Left lung (tissue), 10 donors: ENCODE measurements around the gene SPO11. TPM values are rescaled to one million over a fixed set of nuclear protein-coding genes. Genes with fewer than 3 reads are reported as not detected.

Experiments
- ATAC-seq: fragments of 200-7000 bp; cut with Tn5 transposase; one replicate; pipeline ENCODE4 v1.9.1; 2020; ENCODE audit warnings: moderate library complexity
- DNase-seq, 4 donors: peaks; one replicate each; pipeline ENCODE4 v3.0.0-alpha.2; 2013 to 2020
- H3K27ac ChIP-seq, 2 donors: fragments of 200-600 bp; sonication (generic) in 1 of 2; one replicate each; pipeline versions ENCODE4 v1.5.0 to v1.8.0; 2020 to 2021
- H3K27me3 ChIP-seq, 2 donors: fragments of 200-600 bp; sonication (generic) in 1 of 2; one replicate each; pipeline versions ENCODE4 v1.5.0 to v1.8.0; 2020 to 2021
- H3K36me3 ChIP-seq, 2 donors: fragments of 200-600 bp; sonication (generic) in 1 of 2; one replicate each; pipeline versions ENCODE4 v1.5.0 to v1.8.0; 2020 to 2021
- H3K4me1 ChIP-seq, 2 donors: fragments of 200-600 bp; one replicate each; pipeline ENCODE4 v1.8.0; 2021
- H3K4me3 ChIP-seq, 2 donors: fragments of 200-600 bp; sonication (generic) in 1 of 2; one replicate each; pipeline versions ENCODE4 v1.5.0 to v1.8.0; 2020 to 2021; ENCODE audit warnings: mild to moderate bottlenecking in 1 of 2
- H3K9me3 ChIP-seq, 2 donors: fragments of 200-600 bp; sonication (generic) in 1 of 2; one replicate each; pipeline versions ENCODE4 v1.5.0 to v1.8.0; 2020 to 2021
- intact Hi-C, 2 donors: fragments of 100-400 bp; cut with DNase I; formaldehyde crosslinking; loops; one replicate each; pipeline versions ENCODE4 v1.11.2 to v1.14.2; 2022
- polyA plus RNA-seq, 6 donors: library from polyadenylated mRNA; unstranded; fragments of 120-200 nt; gene quantifications; one replicate each; pipeline ENCODE4 v1.2.1, GENCODE V29; 2013; ENCODE audit not compliant: insufficient read length in 6 of 6
- total RNA-seq, 2 donors: library from RNA; stranded (reverse); fragmentation: NEBNext Ultra II Directional; extraction: Animal tissue kit (Norgen Biotek cat#: 25700); gene quantifications; one replicate each; pipeline ENCODE4 v1.2.1, GENCODE V29; 2021
- TF ChIP-seq, protein P1 (sequence below), 2 donors: fragments of 200-600 bp; sonication (generic) in 1 of 2; IDR thresholded peaks; one replicate each; pipeline versions ENCODE4 v1.5.0 to v1.8.0; 2021; ENCODE audit warnings: antibody characterized with exemption in 2 of 2
- donor health status: DM: no; HTN: yes; CAD: no.
- donor health status: DM: no; HTN: no; CAD: no.

Gene SPO11
- total and polyA plus RNA-seq, 8 donors, result not detected

GRCh38 chr20:57287007-57287880, 42.4 kb upstream of the SPO11 start:
- ATAC-seq (no peak), DNase-seq (no peak)
- Histone ChIP-seq H3K4me1 (no peaks in the 10 kb centered on the region), H3K4me3 (no peak overlapping the region), H3K36me3 (no peaks in the 10 kb centered on the region), H3K27ac (no peak overlapping the region), H3K9me3 (no peaks in the 10 kb centered on the region), H3K27me3 (peaks cover 9 to 99% of the 10 kb centered on the region in 2 donors)
- TF ChIP-seq, protein P1, sequence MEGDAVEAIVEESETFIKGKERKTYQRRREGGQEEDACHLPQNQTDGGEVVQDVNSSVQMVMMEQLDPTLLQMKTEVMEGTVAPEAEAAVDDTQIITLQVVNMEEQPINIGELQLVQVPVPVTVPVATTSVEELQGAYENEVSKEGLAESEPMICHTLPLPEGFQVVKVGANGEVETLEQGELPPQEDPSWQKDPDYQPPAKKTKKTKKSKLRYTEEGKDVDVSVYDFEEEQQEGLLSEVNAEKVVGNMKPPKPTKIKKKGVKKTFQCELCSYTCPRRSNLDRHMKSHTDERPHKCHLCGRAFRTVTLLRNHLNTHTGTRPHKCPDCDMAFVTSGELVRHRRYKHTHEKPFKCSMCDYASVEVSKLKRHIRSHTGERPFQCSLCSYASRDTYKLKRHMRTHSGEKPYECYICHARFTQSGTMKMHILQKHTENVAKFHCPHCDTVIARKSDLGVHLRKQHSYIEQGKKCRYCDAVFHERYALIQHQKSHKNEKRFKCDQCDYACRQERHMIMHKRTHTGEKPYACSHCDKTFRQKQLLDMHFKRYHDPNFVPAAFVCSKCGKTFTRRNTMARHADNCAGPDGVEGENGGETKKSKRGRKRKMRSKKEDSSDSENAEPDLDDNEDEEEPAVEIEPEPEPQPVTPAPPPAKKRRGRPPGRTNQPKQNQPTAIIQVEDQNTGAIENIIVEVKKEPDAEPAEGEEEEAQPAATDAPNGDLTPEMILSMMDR (IDR thresholded peaks at IDR 0.05), result no peak
- intact Hi-C loops, result no loop called here

DNA sequence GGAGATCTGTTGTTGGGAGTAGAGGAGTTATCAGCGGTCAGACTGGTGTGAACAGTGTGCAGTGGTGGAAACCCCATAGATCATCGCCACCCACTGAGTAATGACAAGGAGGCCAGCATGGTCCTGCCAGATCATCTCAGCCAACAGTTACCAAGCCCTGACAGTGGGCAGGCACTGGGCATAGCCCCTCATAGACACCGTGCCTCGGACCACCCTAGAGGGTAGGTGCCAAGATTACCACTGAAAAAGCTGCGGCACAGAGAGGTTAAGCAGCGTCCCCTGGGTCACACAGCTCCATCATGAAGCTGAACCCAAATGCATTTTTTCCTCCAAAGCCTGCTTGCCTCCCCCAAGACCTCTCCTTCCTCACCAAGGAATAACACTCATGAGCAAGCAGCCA, 41.7 kb upstream of the SPO11 start:
- DNase-seq (no peak), ATAC-seq (no peak)
- H3K9me3 ChIP-seq, result no peaks in the 10 kb centered on the region
- H3K4me1 ChIP-seq, result no peaks in the 10 kb centered on the region
- TF ChIP-seq, protein P1 (IDR thresholded peaks at IDR 0.05), result no peak
- no peaks in the 10 kb centered on the region for H3K36me3 ChIP-seq
- intact Hi-C loops, result no loop called here
- no peak overlapping the region for H3K27ac ChIP-seq
- H3K27me3 ChIP-seq, result peaks cover 9 to 99% of the 10 kb centered on the region in 2 donors
- H3K4me3 ChIP-seq, result no peak overlapping the region

DNA sequence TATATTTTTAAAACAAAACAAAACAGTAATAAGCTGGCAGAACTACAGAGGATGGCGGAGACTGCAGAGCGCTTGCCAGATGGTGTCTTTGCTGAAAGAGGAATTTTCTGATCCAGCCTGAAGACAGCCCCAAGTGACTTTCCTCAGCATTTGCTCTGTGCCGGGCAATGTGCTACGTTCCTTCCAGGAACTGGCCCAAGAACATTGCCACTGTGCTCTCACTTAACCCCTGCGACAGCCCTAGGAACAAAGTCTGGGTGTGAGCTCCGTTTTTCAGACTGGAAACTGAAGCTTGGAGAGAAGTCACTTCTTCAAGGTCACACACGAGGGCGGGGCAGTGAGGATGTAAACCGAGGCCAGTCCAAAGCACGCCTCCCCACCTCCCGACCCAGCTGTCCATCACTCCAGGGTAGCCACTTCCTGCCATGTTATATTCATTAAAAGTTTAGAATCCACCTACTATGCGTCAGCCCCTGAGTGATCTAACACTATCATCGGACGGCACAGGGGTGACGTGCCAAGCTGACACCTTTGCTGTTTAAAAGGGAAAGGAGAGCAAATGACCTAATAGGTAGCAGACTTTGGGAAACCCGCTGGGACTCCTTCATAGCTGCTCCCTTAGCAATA, 40.8 kb upstream of the SPO11 start:
- ATAC-seq, result no peak
- TF ChIP-seq, protein P1 (IDR thresholded peaks at IDR 0.05), result no peak
- H3K36me3 ChIP-seq, result no peaks in the 10 kb centered on the region
- intact Hi-C loops, result no loop called here
- no peaks in the 10 kb centered on the region for H3K4me1 ChIP-seq
- H3K27ac ChIP-seq, result no peak overlapping the region
- no peak for DNase-seq
- no peak overlapping the region for H3K4me3 ChIP-seq
- no peaks in the 10 kb centered on the region for H3K9me3 ChIP-seq
- H3K27me3 ChIP-seq, result peaks cover 9 to 98% of the 10 kb centered on the region in 2 donors

GRCh38 chr20:57289391-57290177, 40.0 kb upstream of the SPO11 start:
- ATAC-seq (no peak), DNase-seq (no peak)
- H3K36me3 ChIP-seq, result no peaks in the 10 kb centered on the region
- H3K27me3 ChIP-seq, result peaks cover 9 to 93% of the 10 kb centered on the region in 2 donors
- H3K27ac ChIP-seq, result no peak overlapping the region
- no peaks in the 10 kb centered on the region for H3K9me3 ChIP-seq
- TF ChIP-seq, protein P1 (IDR thresholded peaks at IDR 0.05), result no peak
- no peak overlapping the region for H3K4me3 ChIP-seq
- intact Hi-C loops, result no loop called here
- H3K4me1 ChIP-seq, result no peaks in the 10 kb centered on the region

DNA sequence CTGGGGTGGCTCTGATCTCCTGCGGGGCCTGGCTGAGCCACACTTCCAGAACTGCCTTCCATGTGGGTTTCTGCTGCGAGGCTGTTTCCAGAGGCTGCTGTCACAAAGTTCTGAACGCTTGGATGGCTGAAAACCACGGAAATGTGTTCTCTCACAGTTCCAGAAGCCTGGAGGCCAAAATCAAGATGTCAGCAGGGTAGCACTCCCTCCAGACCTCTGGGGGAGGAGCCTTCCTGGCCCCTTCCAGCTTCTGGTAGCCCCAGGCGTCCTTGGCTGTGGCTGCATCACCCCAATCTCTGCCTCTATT, 39.5 kb upstream of the SPO11 start:
- H3K27me3 ChIP-seq, result peaks cover 9 to 92% of the 10 kb centered on the region in 2 donors

More for the DNA sequence above, 39.5 kb upstream of the SPO11 start:
- intact Hi-C loops, result no loop called here
- H3K36me3 ChIP-seq, result no peaks in the 10 kb centered on the region
- H3K4me1 ChIP-seq, result no peaks in the 10 kb centered on the region
- H3K4me3 ChIP-seq, result no peak overlapping the region
- H3K27ac ChIP-seq, result no peak overlapping the region
- no peaks in the 10 kb centered on the region for H3K9me3 ChIP-seq
- no peak for DNase-seq
- TF ChIP-seq, protein P1 (IDR thresholded peaks at IDR 0.05), result no peak
- ATAC-seq, result no peak
